Colonic mucosa (tissue), 4 donors: ENCODE data around the gene TMC5. TPM values are rescaled to one million over a fixed set of nuclear protein-coding genes. Genes with fewer than 3 reads are reported as not detected.
"Not testable (repeated sequence)": the region's sequence is repeated elsewhere in the genome, so short reads cannot be mapped to it uniquely, and the experiment has no call there.

Source experiments
- DNase-seq: peaks from one replicate; pipeline ENCODE4 v3.0.0-alpha.2; 2020
- H3K27ac ChIP-seq: fragments of 200-600 bp; one replicate; pipeline ENCODE4 v1.8.0; 2021
- H3K27me3 ChIP-seq: fragments of 200-600 bp; one replicate; pipeline ENCODE4 v1.8.0; 2021
- H3K36me3 ChIP-seq: fragments of 200-600 bp; one replicate; pipeline ENCODE4 v1.8.0; 2021
- H3K4me1 ChIP-seq: fragments of 200-600 bp; one replicate; pipeline ENCODE4 v1.8.0; 2021; ENCODE audit warnings: mild to moderate bottlenecking
- H3K4me3 ChIP-seq: fragments of 200-600 bp; one replicate; pipeline ENCODE4 v1.8.0; 2021
- H3K9ac ChIP-seq, 2 donors: one replicate each; pipeline ENCODE4 v1.7.0; 2013; ENCODE audit warnings: control low read depth in 2 of 2, low read depth in 2 of 2, low read length in 2 of 2
- H3K9me3 ChIP-seq: fragments of 200-600 bp; one replicate; pipeline ENCODE4 v1.8.0; 2021
- CTCF ChIP-seq: fragments of 200-600 bp; IDR thresholded peaks from one replicate; pipeline ENCODE4 v1.8.0; 2022; ENCODE audit warnings: antibody characterized with exemption, mild to moderate bottlenecking
- intact Hi-C: fragments of 100-400 bp; cut with DNase I; formaldehyde crosslinking; loops from one replicate; pipeline ENCODE4 v1.14.1; 2022
- total RNA-seq, 2 donors: library from RNA; stranded (reverse); fragmentation: NEBNext Ultra II Directional in 1 of 2; extraction: Animal tissue kit (Norgen Biotek cat#: 25700) in 1 of 2; gene quantifications; one replicate each; pipeline ENCODE4 v1.2.1, GENCODE V29; 2021
- donor health status: healthy.
- donor health status: DM: no; HTN: no; CAD: no.
- donor health status: DM: no; HTN: no; CAD: no.

The TMC5 gene
- total RNA-seq, 2 donors from 2014 or later, result 54.5 to 113 TPM

DNA sequence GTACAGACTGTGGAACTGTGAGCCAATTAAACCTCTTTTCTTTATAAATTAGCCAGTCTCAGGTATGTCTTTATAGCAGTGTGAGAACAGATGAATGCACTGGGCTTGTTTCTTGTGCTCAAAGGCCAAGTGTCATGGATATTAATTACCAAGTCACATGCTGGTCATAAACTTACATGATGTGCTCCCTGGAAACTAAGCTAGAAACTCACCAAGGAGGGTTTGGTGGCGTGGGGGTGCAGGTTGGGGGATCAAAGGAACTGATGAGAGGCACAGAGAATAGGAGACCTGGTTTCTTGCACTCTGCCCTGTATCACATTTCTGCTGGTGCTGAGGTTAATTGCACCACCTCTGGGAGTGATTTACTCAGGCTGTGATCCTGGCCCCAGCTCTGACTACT is 31.2 kb upstream of the TMC5 start:
- no peak for DNase-seq
- Histone ChIP-seq H3K9me3 (no peaks in the 10 kb centered on the region), H3K27ac (no peak overlapping the region), H3K36me3 (no peaks in the 10 kb centered on the region), H3K4me3 (no peak overlapping the region), H3K9ac (no peak overlapping the region), H3K27me3 (no peaks in the 10 kb centered on the region), H3K4me1 (no peaks in the 10 kb centered on the region)
- TF ChIP-seq CTCF, result no peak
- intact Hi-C loops, result loop anchor here (5.0 kb wide), 1 partner anchor 116 kb away; no protein-coding TSS in a partner anchor

DNA sequence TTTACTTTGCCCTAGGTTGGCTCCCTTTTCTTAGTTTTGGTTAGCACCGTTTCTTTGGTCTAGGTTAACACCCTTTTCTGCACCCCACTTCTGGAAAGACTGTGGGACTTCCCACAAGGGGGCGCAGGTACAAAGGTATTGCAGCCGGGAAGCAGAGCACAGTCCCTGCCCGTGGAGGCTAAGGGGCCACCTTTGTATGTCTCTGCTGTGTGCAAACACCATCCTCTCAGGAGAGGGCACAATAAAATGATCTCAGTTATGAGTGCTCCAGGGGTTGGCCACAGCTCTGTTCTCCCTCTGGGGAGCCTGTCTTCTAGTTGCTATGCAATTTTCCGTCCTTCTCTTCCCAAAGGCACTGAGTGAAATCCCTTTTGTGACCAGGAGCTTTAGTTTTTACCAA is 28.4 kb upstream of the TMC5 start:
- Histone ChIP-seq H3K27ac (peak overlapping the region; percentile 15), H3K36me3 (no peaks in the 10 kb centered on the region)
- intact Hi-C loops, result loop anchor here (5.0 kb wide), 1 partner anchor 113 kb away; no protein-coding TSS in a partner anchor

DNA sequence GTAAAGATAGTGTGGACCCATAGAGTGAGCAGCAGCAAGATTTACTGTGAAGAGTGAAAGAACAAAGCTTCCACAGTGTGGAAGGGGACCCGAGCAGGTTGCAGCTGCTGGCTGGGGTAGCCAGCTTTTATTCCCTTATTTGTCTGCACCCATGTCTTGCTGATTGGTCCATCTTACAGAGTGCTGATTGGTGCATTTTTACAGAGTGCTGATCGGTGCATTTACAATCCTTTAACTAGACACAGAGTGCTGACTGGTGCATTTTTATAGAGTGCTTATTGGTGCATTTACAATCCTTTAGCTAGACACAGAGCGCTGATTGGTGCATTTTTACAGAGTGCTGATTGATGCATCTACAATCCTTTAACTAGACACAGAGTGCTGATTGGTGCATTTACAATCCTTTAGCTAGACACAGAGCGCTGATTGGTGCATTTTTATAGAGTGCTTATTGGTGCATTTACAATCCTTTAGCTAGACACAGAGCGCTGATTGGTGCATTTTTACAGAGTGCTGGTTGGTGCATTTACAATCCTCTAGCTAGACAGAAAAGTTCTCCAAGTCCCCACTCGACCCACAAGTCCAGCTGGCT is 26.4 kb upstream of the TMC5 start:
- intact Hi-C loops, H3K27me3 ChIP-seq, H3K4me3 ChIP-seq, H3K36me3 ChIP-seq, H3K4me1 ChIP-seq, H3K9me3 ChIP-seq, H3K27ac ChIP-seq, H3K9ac ChIP-seq, DNase-seq: not testable (repeated sequence)

More for the DNA sequence above, 28.4 kb upstream of the TMC5 start:
- DNase-seq, result peak; percentile 91
- Histone ChIP-seq H3K9ac (no peak overlapping the region), H3K9me3 (no peaks in the 10 kb centered on the region), H3K4me3 (no peak overlapping the region), H3K27me3 (no peaks in the 10 kb centered on the region), H3K4me1 (no peaks in the 10 kb centered on the region)
- peak; percentile 49 for TF ChIP-seq CTCF

DNA sequence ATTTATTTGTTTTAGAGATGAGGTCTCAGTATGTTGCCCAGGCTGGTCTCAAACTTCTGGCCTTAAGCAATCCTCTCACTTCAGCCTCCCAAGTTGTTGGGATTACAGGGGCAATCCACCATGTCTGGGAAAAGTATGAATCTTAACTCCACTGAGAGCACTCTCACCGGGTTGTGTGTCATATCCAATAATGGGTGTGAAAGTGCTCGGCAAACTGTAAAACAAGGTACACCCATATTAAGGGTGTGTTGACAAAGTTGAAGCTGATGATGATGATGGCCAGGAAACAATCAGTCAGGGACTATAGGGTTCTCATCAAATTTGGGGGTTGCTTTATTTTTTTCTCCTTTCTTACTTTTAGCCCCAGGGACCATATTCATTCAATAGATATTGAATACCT is 25.3 kb upstream of the TMC5 start:
- Histone ChIP-seq H3K9ac (peak overlapping the region in 1 of 2 donors; percentile 93), H3K4me1 (peaks cover 8% of the 10 kb centered on the region), H3K4me3 (no peak overlapping the region)

DNA sequence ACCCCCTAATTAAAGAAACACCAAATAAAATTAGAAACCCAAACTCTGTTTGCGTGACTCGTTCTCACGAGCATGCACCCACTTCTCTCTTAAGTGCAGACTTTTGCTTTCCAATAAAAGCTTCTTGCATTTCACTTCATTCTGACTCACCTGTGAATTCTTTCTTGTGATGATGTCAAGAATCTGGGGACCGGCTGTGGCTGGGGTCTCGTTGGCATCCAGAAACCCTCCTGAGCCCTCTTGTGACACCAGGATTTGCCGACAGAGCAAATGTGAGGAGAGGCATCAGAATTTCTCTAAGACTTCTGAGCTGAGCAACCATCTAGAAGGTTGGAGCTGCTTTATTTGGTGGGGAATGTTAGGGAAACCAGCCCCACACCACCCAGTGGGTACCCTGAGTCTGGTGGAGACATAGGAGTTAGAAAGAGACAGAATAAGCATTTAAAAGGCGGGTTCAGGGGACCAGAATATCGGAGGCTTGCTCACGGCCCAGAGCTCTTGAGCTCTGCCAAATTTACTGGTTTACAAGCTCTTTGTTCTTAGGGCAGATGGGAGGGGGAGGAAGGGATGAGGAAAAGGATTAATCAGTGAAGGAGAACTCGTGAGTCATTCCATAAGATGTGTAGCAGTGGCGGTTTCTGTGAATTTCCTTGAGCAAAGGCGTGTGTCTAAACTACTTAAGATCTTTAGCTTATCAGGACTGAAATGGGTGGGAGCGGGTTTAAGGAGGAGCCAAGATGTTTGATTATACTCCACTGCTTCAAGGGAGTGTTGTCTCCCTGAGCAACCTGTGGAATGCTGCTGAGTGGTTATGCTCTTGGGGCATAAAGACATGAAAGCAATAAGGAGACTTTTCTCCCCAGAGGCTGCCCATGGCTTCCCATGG is 24.2 kb upstream of the TMC5 start:
- peak; percentile 81 for DNase-seq
- Histone ChIP-seq H3K9me3 (no peaks in the 10 kb centered on the region), H3K4me3 (peak overlapping the region; percentile 8), H3K4me1 (peaks cover 8% of the 10 kb centered on the region), H3K9ac (peak overlapping the region; percentile 40 to 93), H3K27me3 (no peaks in the 10 kb centered on the region), H3K36me3 (no peaks in the 10 kb centered on the region), H3K27ac (peak overlapping the region; percentile 85)
- no peak for TF ChIP-seq CTCF
- intact Hi-C loops, result no loop called here

More for the DNA sequence above, 25.3 kb upstream of the TMC5 start:
- TF ChIP-seq CTCF, result no peak
- no peaks in the 10 kb centered on the region for H3K36me3 ChIP-seq
- no peaks in the 10 kb centered on the region for H3K27me3 ChIP-seq
- intact Hi-C loops, result no loop called here
- H3K27ac ChIP-seq, result peak overlapping the region; percentile 85
- no peaks in the 10 kb centered on the region for H3K9me3 ChIP-seq
- DNase-seq, result no peak

DNA sequence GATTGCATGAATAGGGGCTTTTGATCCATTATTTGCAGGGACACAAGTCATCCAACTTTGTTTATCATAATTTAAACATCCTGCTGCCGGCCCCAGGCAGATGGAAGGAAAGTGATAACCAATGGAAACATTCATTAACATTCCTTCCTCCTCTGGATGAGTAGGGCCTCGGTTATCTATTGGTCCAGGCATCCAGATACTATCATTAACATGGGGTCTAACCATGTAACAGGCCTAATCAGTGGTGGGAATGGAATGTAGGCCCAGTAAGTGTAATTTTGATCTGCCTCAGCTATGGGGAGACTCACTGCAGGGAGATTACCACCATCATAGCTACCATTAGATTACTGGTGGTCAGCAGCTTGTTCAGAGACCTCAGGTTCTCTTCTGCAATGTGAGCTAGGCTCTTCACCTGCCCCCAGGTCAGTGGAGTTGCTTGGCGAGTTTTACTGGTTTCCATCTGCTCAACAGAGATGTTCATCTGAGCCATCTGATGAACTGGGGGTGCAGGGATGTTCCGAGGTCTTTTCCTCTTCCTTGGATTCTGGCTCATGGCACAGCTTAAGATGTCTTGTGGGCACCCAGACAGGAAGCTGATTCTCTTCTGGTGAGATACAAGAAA is 21.9 kb upstream of the TMC5 start:
- H3K27ac ChIP-seq, result peak overlapping the region; percentile 80
- H3K9me3 ChIP-seq, H3K4me3 ChIP-seq, H3K36me3 ChIP-seq, H3K4me1 ChIP-seq, intact Hi-C loops, H3K27me3 ChIP-seq: not testable (repeated sequence)
- H3K9ac ChIP-seq, result peak overlapping the region in 1 of 2 donors; percentile 57
- DNase-seq, result peak; percentile 71
